ENCODE data around the gene ASMT.

The ASMT gene

DNA sequence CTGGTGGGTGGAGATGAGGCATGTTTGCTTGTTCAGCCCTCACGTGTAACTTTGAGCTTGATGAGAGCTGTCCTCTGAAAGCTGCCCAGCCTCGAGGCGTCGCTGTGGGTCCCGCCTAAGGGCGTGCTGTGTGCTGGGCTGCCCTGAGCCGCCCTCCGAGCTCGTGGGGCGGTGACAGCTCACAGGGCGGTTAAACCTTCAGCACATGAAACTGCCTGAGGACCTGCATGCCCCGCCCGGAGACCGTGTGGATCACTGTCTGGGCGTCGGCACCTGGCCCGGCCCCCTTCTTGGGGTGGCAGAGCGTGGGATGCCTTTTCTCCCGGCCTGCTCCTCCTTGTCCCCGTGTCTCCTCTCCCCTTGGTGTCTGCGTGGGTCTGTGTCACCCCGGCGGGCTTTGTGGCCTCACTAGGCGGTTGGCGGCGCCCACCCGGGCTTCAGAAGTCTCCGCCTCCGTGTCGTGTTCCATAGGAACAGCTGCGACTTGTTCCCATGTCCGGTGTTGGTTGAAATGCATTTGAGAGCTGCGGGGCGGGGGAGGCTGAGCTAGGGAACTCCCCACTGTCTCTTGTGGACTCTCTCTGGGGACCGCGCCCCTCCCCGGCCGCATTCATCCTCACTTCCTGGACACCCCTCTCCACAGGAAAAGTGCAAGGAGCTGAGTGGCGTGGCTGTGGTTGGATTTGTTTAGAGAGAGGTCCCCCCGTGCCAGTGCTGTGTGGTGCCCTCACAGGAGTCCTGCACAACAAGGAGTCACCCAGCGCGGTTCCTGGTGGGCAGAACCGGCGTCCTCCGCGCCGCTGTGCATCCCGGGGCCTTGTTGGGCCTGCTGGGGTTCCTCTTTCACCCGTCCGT lies 16.6 kb upstream of the ASMT start:
- DNase-seq, result no peak
- Histone ChIP-seq H3K27ac (ENCODE audit: insufficient read depth, low read length, poor library complexity, severe bottlenecking) (no peak overlapping the region), H3K27me3 (replicated peaks; ENCODE audit: control insufficient read depth, insufficient read depth, low read length, poor library complexity, severe bottlenecking) (no peaks in the 10 kb centered on the region), H3K36me3 (ENCODE audit: control insufficient read depth, insufficient read depth, low read length) (peaks cover 89% of the 10 kb centered on the region), H3K4me1 (ENCODE audit: control insufficient read depth, insufficient read depth, low read length, poor library complexity, severe bottlenecking) (peaks cover under 1% of the 10 kb centered on the region), H3K4me3 (ENCODE audit: insufficient read depth, low read depth, low read length, poor library complexity, severe bottlenecking) (no peak overlapping the region), H3K9me3 (ENCODE audit: control insufficient read depth, low read length) (no peaks in the 10 kb centered on the region)

DNA sequence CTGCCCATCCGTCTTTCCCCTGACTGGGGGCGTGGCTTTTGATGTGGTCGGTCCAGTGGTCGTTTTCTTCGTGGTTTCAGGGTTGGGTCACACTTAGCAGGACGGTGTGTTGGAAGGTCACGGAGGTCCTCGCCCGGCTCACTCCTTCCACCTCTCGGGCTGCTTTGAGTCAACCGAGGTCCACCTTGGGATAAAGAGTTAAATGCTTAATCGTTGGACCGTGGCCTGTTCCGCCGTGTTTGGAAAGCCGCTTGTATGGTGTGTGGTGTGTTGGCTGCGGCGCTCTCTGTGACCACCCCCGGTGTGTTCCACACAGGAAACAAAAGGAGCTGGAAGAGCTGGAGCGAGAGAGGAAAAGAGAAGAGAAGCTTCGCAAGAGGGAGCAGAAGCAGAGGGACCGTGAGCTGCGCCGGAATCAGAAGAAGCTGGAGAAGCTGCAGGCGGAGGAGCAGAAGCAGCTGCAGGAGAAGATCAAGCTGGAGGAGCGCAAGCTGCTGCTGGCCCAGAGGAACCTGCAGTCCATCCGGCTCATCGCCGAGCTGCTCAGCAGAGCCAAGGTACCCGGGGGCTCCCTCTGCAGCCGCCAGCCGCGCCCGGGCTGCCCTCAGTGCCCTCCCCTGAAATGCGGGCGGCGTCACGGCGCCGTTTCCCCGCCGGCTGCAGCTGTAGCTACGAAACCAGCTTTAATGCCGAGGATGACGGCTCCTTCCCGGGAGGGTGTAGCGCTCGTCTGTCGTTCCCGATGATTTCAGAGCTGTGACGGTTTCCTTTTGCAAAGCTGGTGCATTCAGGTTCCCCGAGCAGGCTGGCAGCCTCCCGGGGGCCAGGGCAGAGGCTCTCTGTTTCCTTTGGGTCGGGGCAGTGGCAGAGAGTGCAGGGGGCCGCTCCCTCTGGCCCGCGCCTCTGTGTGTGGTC lies 15.7 kb upstream of the ASMT start:
- Histone ChIP-seq H3K4me3 (ENCODE audit: insufficient read depth, low read depth, low read length, poor library complexity, severe bottlenecking) (no peak overlapping the region), H3K36me3 (ENCODE audit: control insufficient read depth, insufficient read depth, low read length) (peaks cover 81% of the 10 kb centered on the region), H3K27ac (ENCODE audit: insufficient read depth, low read length, poor library complexity, severe bottlenecking) (no peak overlapping the region), H3K4me1 (ENCODE audit: control insufficient read depth, insufficient read depth, low read length, poor library complexity, severe bottlenecking) (no peaks in the 10 kb centered on the region), H3K9me3 (ENCODE audit: control insufficient read depth, low read length) (no peaks in the 10 kb centered on the region), H3K27me3 (replicated peaks; ENCODE audit: control insufficient read depth, insufficient read depth, low read length, poor library complexity, severe bottlenecking) (no peaks in the 10 kb centered on the region)
- no peak for DNase-seq

DNA sequence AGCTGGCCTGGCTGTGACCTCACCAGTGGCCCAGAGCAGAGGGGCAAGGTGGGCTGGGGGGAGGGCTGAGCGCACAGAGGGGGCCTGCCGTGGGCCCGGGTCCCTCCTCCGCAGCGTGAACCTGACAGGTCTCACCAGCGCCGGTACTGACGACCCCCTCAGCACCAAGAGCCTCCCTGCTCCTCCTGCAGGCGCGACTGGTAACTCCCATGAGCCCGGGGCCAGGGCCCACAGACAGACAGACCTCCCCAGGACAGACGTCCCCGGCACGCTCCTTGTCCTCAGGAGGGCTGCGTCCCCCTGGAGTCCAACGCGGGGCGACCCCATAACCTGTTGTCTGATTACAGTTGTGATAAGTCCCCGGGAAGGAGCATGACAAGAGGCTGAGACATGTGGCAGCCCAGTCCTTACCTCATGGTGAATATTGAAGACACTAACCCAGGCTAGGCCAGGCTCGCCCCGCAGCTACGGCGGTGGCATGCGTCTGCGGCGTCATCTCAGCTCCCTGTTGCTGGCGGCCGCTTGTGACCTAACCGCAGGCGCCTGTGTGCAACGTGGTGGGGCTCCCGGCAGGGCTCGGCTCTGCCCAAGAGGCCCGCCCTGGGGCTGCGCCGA lies 15.0 kb upstream of the ASMT start:
- Histone ChIP-seq H3K27me3 (replicated peaks; ENCODE audit: control insufficient read depth, insufficient read depth, low read length, poor library complexity, severe bottlenecking) (no peaks in the 10 kb centered on the region), H3K9me3 (ENCODE audit: control insufficient read depth, low read length) (no peaks in the 10 kb centered on the region), H3K36me3 (ENCODE audit: control insufficient read depth, insufficient read depth, low read length) (peaks cover 75% of the 10 kb centered on the region), H3K27ac (ENCODE audit: insufficient read depth, low read length, poor library complexity, severe bottlenecking) (no peak overlapping the region), H3K4me1 (ENCODE audit: control insufficient read depth, insufficient read depth, low read length, poor library complexity, severe bottlenecking) (no peaks in the 10 kb centered on the region), H3K4me3 (ENCODE audit: insufficient read depth, low read depth, low read length, poor library complexity, severe bottlenecking) (no peak overlapping the region)
- no peak for DNase-seq

DNA sequence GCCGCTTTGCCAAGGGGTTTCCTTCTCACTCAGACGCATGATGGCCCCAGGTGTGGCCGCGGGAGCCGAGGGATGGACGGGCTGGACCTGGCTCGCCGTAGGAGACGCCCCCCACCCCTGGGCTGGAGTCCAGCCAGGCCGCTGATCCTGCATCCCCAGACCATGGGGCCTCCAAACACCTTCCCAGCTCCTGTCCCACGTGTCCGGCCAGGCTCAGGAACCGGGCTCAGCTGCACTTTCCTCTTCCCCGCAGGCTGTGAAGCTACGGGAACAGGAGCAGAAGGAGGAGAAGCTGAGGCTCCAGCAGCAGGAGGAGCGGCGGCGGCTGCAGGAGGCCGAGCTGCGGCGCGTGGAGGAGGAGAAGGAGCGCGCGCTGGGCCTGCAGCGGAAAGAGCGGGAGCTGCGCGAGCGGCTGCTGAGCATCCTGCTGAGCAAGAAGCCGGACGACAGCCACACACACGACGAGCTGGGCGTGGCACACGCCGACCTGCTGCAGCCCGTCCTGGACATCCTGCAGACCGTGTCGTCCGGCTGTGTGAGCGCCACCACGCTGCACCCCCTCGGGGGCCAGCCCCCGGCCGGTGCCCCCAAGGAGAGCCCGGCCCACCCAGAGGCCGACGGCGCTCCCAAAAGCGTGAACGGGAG lies 14.3 kb upstream of the ASMT start:
- no peak overlapping the region for H3K4me3 ChIP-seq (ENCODE audit: insufficient read depth, low read depth, low read length, poor library complexity, severe bottlenecking)
- DNase-seq, result no peak
- no peaks in the 10 kb centered on the region for H3K27me3 ChIP-seq (replicated peaks; ENCODE audit: control insufficient read depth, insufficient read depth, low read length, poor library complexity, severe bottlenecking)
- peaks cover 69% of the 10 kb centered on the region for H3K36me3 ChIP-seq (ENCODE audit: control insufficient read depth, insufficient read depth, low read length)
- H3K9me3 ChIP-seq (ENCODE audit: control insufficient read depth, low read length), result no peaks in the 10 kb centered on the region
- no peaks in the 10 kb centered on the region for H3K4me1 ChIP-seq (ENCODE audit: control insufficient read depth, insufficient read depth, low read length, poor library complexity, severe bottlenecking)
- H3K27ac ChIP-seq (ENCODE audit: insufficient read depth, low read length, poor library complexity, severe bottlenecking), result no peak overlapping the region

DNA sequence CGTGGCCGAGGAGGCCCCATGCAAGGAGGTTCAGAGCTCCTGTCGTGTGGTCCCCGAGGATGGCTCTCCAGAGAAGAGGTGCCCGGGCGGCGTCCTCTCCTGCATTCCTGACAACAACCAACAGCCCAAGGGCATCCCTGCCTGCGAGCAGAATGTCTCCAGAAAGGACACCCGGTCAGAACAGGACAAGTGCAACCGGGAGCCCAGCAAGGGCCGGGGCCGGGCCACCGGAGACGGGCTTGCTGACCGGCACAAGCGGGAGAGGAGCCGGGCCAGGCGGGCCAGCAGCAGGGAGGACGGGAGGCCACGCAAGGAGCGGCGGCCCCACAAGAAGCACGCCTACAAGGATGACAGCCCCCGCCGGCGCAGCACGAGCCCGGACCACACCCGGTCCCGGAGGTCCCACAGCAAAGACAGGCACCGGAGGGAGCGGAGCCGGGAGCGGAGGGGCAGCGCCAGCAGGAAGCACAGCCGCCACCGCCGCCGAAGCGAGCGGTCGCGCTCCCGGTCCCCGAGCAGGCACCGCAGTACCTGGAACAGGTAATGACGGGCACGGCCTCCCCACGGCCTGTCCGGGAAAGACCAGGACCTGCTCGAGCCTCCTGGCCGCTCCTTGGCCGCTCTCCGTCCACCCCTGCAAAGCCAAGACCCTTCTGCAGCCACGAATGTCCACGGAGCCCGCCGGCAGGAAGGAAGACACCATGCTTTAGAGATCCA lies 13.7 kb upstream of the ASMT start:
- DNase-seq, result no peak
- H3K36me3 ChIP-seq (ENCODE audit: control insufficient read depth, insufficient read depth, low read length), result peaks cover 62% of the 10 kb centered on the region

DNA sequence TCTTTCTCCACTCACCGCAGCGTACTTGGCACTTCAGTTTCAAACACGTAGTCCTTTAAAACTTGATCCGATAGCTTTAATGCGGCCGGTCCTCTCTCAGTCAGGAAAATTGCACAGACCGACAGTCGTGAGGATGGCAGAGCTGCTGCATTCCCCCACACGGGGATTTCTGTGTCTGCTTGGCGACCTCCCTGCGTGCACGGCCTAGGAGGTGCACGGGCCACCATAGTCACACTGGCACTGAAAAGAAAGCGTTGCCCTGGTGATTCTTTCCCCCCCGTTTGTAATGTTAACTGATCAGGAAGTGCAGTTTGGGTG lies 13.1 kb upstream of the ASMT start:
- Histone ChIP-seq H3K9me3 (ENCODE audit: control insufficient read depth, low read length) (no peaks in the 10 kb centered on the region), H3K4me3 (ENCODE audit: insufficient read depth, low read depth, low read length, poor library complexity, severe bottlenecking) (no peak overlapping the region), H3K36me3 (ENCODE audit: control insufficient read depth, insufficient read depth, low read length) (peaks cover 59% of the 10 kb centered on the region), H3K27ac (ENCODE audit: insufficient read depth, low read length, poor library complexity, severe bottlenecking) (no peak overlapping the region), H3K4me1 (ENCODE audit: control insufficient read depth, insufficient read depth, low read length, poor library complexity, severe bottlenecking) (no peaks in the 10 kb centered on the region), H3K27me3 (replicated peaks; ENCODE audit: control insufficient read depth, insufficient read depth, low read length, poor library complexity, severe bottlenecking) (no peaks in the 10 kb centered on the region)
- DNase-seq, result no peak

More for the DNA sequence above, 13.7 kb upstream of the ASMT start:
- Histone ChIP-seq H3K9me3 (ENCODE audit: control insufficient read depth, low read length) (no peaks in the 10 kb centered on the region), H3K27ac (ENCODE audit: insufficient read depth, low read length, poor library complexity, severe bottlenecking) (no peak overlapping the region), H3K27me3 (replicated peaks; ENCODE audit: control insufficient read depth, insufficient read depth, low read length, poor library complexity, severe bottlenecking) (no peaks in the 10 kb centered on the region), H3K4me3 (ENCODE audit: insufficient read depth, low read depth, low read length, poor library complexity, severe bottlenecking) (no peak overlapping the region), H3K4me1 (ENCODE audit: control insufficient read depth, insufficient read depth, low read length, poor library complexity, severe bottlenecking) (no peaks in the 10 kb centered on the region)

DNA sequence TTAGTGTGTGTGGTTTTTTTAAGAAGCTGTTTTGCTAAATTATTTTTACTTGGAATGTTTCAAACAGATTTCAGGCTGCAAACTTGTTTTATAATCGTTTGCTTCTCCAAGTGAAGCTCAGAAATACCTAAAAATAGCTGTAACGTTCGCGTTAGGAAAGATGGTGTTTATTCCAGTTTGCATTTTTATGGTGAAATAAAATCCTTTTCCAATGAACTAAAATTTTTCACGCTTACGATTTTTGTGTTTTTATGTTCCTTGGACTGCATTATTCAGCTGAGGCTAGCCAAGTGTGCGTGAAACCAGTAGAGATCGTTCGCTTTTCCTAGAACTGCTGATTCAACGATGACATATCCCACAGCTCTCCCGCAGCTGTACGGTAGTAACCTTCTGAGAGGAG lies 12.6 kb upstream of the ASMT start:
- DNase-seq, result no peak
- peaks cover 53% of the 10 kb centered on the region for H3K36me3 ChIP-seq (ENCODE audit: control insufficient read depth, insufficient read depth, low read length)

DNA sequence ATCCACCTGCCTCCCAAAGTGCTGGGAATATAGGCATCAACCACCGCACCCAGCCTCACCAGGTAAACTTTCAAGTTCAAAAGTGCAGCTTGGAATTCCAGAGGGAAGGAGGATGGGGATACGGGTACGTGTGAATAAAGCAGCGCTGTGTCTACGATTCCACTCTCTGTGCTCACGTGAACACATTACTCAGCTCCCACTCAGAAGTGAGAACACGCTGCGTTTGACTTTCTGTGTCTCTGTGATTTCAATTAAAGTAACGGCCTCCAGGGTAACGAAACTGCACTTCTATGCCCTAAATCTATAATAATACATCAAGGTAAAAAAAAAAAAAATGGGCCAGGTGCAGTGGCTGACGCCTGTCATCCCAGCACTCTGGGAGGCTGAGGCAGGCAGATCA lies 8.4 kb upstream of the ASMT start:
- H3K4me1 ChIP-seq (ENCODE audit: control insufficient read depth, insufficient read depth, low read length, poor library complexity, severe bottlenecking), result no peaks in the 10 kb centered on the region
- H3K36me3 ChIP-seq (ENCODE audit: control insufficient read depth, insufficient read depth, low read length), result peaks cover 11% of the 10 kb centered on the region
- DNase-seq, result no peak
- no peaks in the 10 kb centered on the region for H3K27me3 ChIP-seq (replicated peaks; ENCODE audit: control insufficient read depth, insufficient read depth, low read length, poor library complexity, severe bottlenecking)
- H3K27ac ChIP-seq (ENCODE audit: insufficient read depth, low read length, poor library complexity, severe bottlenecking), result no peak overlapping the region
- H3K4me3 ChIP-seq (ENCODE audit: insufficient read depth, low read depth, low read length, poor library complexity, severe bottlenecking), result no peak overlapping the region
- no peaks in the 10 kb centered on the region for H3K9me3 ChIP-seq (ENCODE audit: control insufficient read depth, low read length)

More for the DNA sequence above, 12.6 kb upstream of the ASMT start:
- no peak overlapping the region for H3K4me3 ChIP-seq (ENCODE audit: insufficient read depth, low read depth, low read length, poor library complexity, severe bottlenecking)
- no peaks in the 10 kb centered on the region for H3K4me1 ChIP-seq (ENCODE audit: control insufficient read depth, insufficient read depth, low read length, poor library complexity, severe bottlenecking)
- no peaks in the 10 kb centered on the region for H3K9me3 ChIP-seq (ENCODE audit: control insufficient read depth, low read length)
- H3K27me3 ChIP-seq (replicated peaks; ENCODE audit: control insufficient read depth, insufficient read depth, low read length, poor library complexity, severe bottlenecking), result no peaks in the 10 kb centered on the region
- H3K27ac ChIP-seq (ENCODE audit: insufficient read depth, low read length, poor library complexity, severe bottlenecking), result no peak overlapping the region

DNA sequence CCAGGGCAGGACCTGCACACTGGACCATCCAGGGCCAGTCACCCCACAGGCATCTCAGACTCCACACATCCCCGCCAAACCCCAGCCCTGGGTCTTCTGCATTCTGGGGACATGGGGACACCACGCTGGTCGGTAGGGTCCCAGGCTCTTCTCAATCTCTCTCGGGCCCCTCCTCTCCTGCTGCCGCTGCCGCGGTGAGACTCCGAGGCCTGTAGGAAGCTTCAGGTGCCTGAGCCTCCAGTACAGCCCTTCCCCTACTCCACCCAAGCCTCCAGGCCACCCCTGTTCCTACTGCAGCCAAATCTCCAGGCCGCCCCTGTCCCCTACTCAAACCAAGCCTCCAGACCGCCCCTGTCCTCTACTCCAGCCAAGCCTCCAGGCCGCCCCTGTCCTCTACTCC lies 5.5 kb upstream of the ASMT start:
- H3K27me3 ChIP-seq (replicated peaks; ENCODE audit: control insufficient read depth, insufficient read depth, low read length, poor library complexity, severe bottlenecking), result no peaks in the 10 kb centered on the region
- H3K9me3 ChIP-seq (ENCODE audit: control insufficient read depth, low read length), result no peaks in the 10 kb centered on the region
- H3K4me3 ChIP-seq (ENCODE audit: insufficient read depth, low read depth, low read length, poor library complexity, severe bottlenecking), result no peak overlapping the region
- no peaks in the 10 kb centered on the region for H3K4me1 ChIP-seq (ENCODE audit: control insufficient read depth, insufficient read depth, low read length, poor library complexity, severe bottlenecking)
- no peak for DNase-seq
- H3K36me3 ChIP-seq (ENCODE audit: control insufficient read depth, insufficient read depth, low read length), result no peaks in the 10 kb centered on the region
- H3K27ac ChIP-seq (ENCODE audit: insufficient read depth, low read length, poor library complexity, severe bottlenecking), result no peak overlapping the region
